SK-N-SH (cell line): ENCODE results near the gene BCAS3. TPM values are rescaled to one million over a fixed set of nuclear protein-coding genes. Genes with fewer than 3 reads are reported as not detected.
"Not testable (repeated sequence)": the region's sequence is repeated elsewhere in the genome, so short reads cannot be mapped to it uniquely, and the experiment has no call there.

Source experiments
- CTCF ChIA-PET: fragments of 300-600, 350-600 bp; formaldehyde crosslinking; extraction: SDS; loops from one replicate; lab custom pipeline; 2021; lab: Yijun Ruan, JAX
- POLR2A ChIA-PET: fragments of 350-600 bp; sonication (Branson Sonifier 250); formaldehyde crosslinking; extraction: SDS; loops from one replicate; lab custom pipeline; 2020; ENCODE audit warnings: antibody characterized with exemption, inconsistent platforms; lab: Yijun Ruan, JAX
- DNase-seq: peaks from one replicate; pipeline ENCODE4 v3.0.0; 2012
- H2AFZ ChIP-seq: fragments of 200-600 bp; sonication (generic); 2 replicates; pipeline ENCODE4 v1.8.1; 2016; ENCODE audit warnings: antibody characterized with exemption, mild to moderate bottlenecking, low read depth
- H3F3A ChIP-seq: fragments of 200-600 bp; sonication (generic); replicated peaks from 2 replicates; pipeline ENCODE3; 2016; ENCODE audit warnings: antibody characterized with exemption, mild to moderate bottlenecking; ENCODE audit not compliant: insufficient read depth
- H3K27ac ChIP-seq, 2 experiments: fragments of 200-500 bp in 1 of 2; fragments of 200-600 bp in 1 of 2; sonication (Bioruptor generic) in 1 of 2; sonication (generic), shearing (Covaris generic) in 1 of 2; 2 replicates each; pipeline versions ENCODE4 v1.5.1 to v1.6.1; 2014 to 2016; ENCODE audit warnings: low read depth in 2 of 2, inconsistent platforms in 1 of 2, low read length in 1 of 2, mild to moderate bottlenecking in 1 of 2, mixed read lengths in 1 of 2
- H3K27me3 ChIP-seq: fragments of 200-600 bp; sonication (generic), shearing (Covaris generic); 2 replicates; pipeline ENCODE4 v1.6.1; 2016; ENCODE audit warnings: mixed run types; ENCODE audit not compliant: insufficient read depth
- H3K36me3 ChIP-seq, 2 experiments: fragments of 200-500 bp in 1 of 2; fragments of 200-600 bp in 1 of 2; sonication (Bioruptor generic) in 1 of 2; sonication (generic) in 1 of 2; replicated peaks in 1 of 2; 2 replicates each; pipeline versions ENCODE3 to v1.5.1; 2014 to 2016; ENCODE audit warnings: low read length in 1 of 2, mild to moderate bottlenecking in 1 of 2; ENCODE audit not compliant: insufficient read depth in 2 of 2, control insufficient read depth in 1 of 2
- H3K4me1 ChIP-seq, 2 experiments: fragments of 200-500 bp in 1 of 2; fragments of 200-600 bp in 1 of 2; sonication (Bioruptor generic) in 1 of 2; sonication (generic), shearing (Covaris generic) in 1 of 2; 2 replicates each; pipeline versions ENCODE4 v1.5.1 to v1.6.1; 2014 to 2016; ENCODE audit warnings: low read depth in 1 of 2, low read length in 1 of 2, mixed run types in 1 of 2; ENCODE audit not compliant: insufficient read depth in 2 of 2, control insufficient read depth in 1 of 2
- H3K4me2 ChIP-seq: fragments of 200-600 bp; sonication (generic), shearing (Covaris generic); 2 replicates; pipeline ENCODE4 v1.6.1; 2017; ENCODE audit warnings: mixed run types
- H3K4me3 ChIP-seq, 2 experiments: fragments of 200-500 bp in 1 of 2; fragments of 200-600 bp in 1 of 2; sonication (Bioruptor generic) in 1 of 2; sonication (generic), shearing (Covaris generic) in 1 of 2; 2 replicates each; pipeline versions ENCODE4 v1.5.1 to v1.8.1; 2014 to 2016; ENCODE audit warnings: low read depth in 2 of 2, inconsistent platforms in 1 of 2, low read length in 1 of 2, mild to moderate bottlenecking in 1 of 2, mixed read lengths in 1 of 2, moderate library complexity in 1 of 2
- H3K79me2 ChIP-seq: fragments of 200-600 bp; sonication (generic); 2 replicates; pipeline ENCODE4 v1.8.1; 2017; ENCODE audit warnings: mild to moderate bottlenecking; ENCODE audit not compliant: insufficient read depth
- H3K9ac ChIP-seq: fragments of 200-600 bp; sonication (generic); 2 replicates; pipeline ENCODE4 v1.6.1; 2017; ENCODE audit warnings: mixed run types
- H3K9me2 ChIP-seq: fragments of 200-600 bp; sonication (generic); 2 replicates; pipeline ENCODE4 v1.6.1; 2017; ENCODE audit warnings: mixed run types
- H3K9me3 ChIP-seq: fragments of 200-600 bp; sonication (generic); 2 replicates; pipeline ENCODE4 v1.6.1; 2017; ENCODE audit warnings: mixed run types, mild to moderate bottlenecking, moderate library complexity
- H4K20me1 ChIP-seq: fragments of 200-600 bp; sonication (generic); 2 replicates; pipeline ENCODE4 v1.6.1; 2017; ENCODE audit warnings: mild to moderate bottlenecking, mixed run types; ENCODE audit not compliant: insufficient read depth
- CHD2 ChIP-seq: fragments of 150-350 bp; IDR thresholded peaks from 2 replicates; pipeline ENCODE4 v1.6.1; 2018; ENCODE audit warnings: low read length; ENCODE audit not compliant: partially characterized antibody
- EP300 ChIP-seq, 2 experiments: IDR thresholded peaks; 2 replicates each; pipeline versions ENCODE4 v1.4.0 to v1.6.1; 2012; ENCODE audit warnings: borderline replicate concordance in 1 of 2, low read depth in 1 of 2, low read length in 1 of 2
- EZH2phosphoT487 ChIP-seq: fragments of 200-600 bp; sonication (generic); IDR thresholded peaks from 2 replicates; pipeline ENCODE4 v1.6.1; 2017; ENCODE audit warnings: low read depth, mixed run types, mild to moderate bottlenecking, antibody characterized with exemption, moderate library complexity, borderline replicate concordance
- FOXM1 ChIP-seq: IDR thresholded peaks from 2 replicates; pipeline ENCODE4 v1.4.0; 2012; ENCODE audit warnings: low read depth, mild to moderate bottlenecking
- GABPA ChIP-seq: IDR thresholded peaks from 2 replicates; pipeline ENCODE4 v1.4.0; 2012; ENCODE audit warnings: low read depth, mild to moderate bottlenecking
- GATA2 ChIP-seq: sonication (generic); formaldehyde crosslinking; IDR thresholded peaks from 2 replicates; pipeline ENCODE4 v1.5.0; 2020; ENCODE audit warnings: mild to moderate bottlenecking, missing genetic modification reagents
- MAX ChIP-seq: IDR thresholded peaks from 2 replicates; pipeline ENCODE4 v1.4.0; 2012; ENCODE audit warnings: low read depth
- MEF2A ChIP-seq: IDR thresholded peaks from 2 replicates; pipeline ENCODE4 v1.4.0; 2012; ENCODE audit warnings: low read depth, borderline replicate concordance
- NFIC ChIP-seq: IDR thresholded peaks from 2 replicates; pipeline ENCODE4 v1.4.0; 2012; ENCODE audit warnings: borderline replicate concordance
- NRF1 ChIP-seq: IDR thresholded peaks from 2 replicates; pipeline ENCODE4 v1.6.1; 2012; ENCODE audit warnings: low read depth, mild to moderate bottlenecking, low read length
- POLR2AphosphoS5 ChIP-seq: IDR thresholded peaks from 2 replicates; pipeline ENCODE4 v1.6.1; 2012; ENCODE audit warnings: low read depth, low read length
- RAD21 ChIP-seq: IDR thresholded peaks from 2 replicates; pipeline ENCODE4 v1.6.1; 2012; ENCODE audit warnings: mild to moderate bottlenecking, low read length
- RCOR1 ChIP-seq: fragments of 150-350 bp; IDR thresholded peaks from 2 replicates; pipeline ENCODE4 v1.6.1; 2017; ENCODE audit warnings: antibody characterized with exemption, low read length
- REST ChIP-seq: IDR thresholded peaks from 2 replicates; pipeline ENCODE4 v1.6.1; 2012; ENCODE audit warnings: mild to moderate bottlenecking, low read depth, low read length, moderate library complexity
- RFX5 ChIP-seq: IDR thresholded peaks from 2 replicates; pipeline ENCODE4 v1.6.1; 2012; ENCODE audit warnings: mild to moderate bottlenecking, improper control_type of control experiment, low read length
- TCF12 ChIP-seq: IDR thresholded peaks from 2 replicates; pipeline ENCODE4 v1.4.0; 2012
- ZBTB33 ChIP-seq: IDR thresholded peaks from 2 replicates; pipeline ENCODE4 v1.4.0; 2012; ENCODE audit warnings: low read depth, borderline replicate concordance
- WGBS: methylation state at CpG from one replicate; pipeline ENCODE4 v1.1.6; 2017; ENCODE audit warnings: low lambda C conversion rate; 5-methylcytosine and 5-hydroxymethylcytosine counted together
- polyA plus RNA-seq, 3 experiments: library from polyadenylated mRNA; depleted of rRNA; stranded (reverse); fragments of >200 nt; gene quantifications; 2 replicates each; pipeline ENCODE4 v1.2.3, GENCODE V29; 2012
- TF ChIP-seq, protein P1 (sequence below): IDR thresholded peaks from 2 replicates; pipeline ENCODE4 v1.4.0; 2012; ENCODE audit warnings: low read depth, borderline replicate concordance

The BCAS3 gene
- polyA plus RNA-seq, 1 of the 3 experiments (the other 2 are of a cell fraction): 5.9 TPM

- TF ChIP-seq EP300 (IDR thresholded peaks at IDR 0.05; ENCODE audit: borderline replicate concordance in 1 of 2, low read depth in 1 of 2, low read length in 1 of 2): no peak
- TF ChIP-seq GATA2 (CRISPR knock-in tag): no peak
- TF ChIP-seq TCF12: no peak
- no peak for TF ChIP-seq ZBTB33
- no peak for TF ChIP-seq EZH2phosphoT487
- TF ChIP-seq GABPA: no peak
- TF ChIP-seq NRF1: no peak
- TF ChIP-seq RAD21: no peak
- TF ChIP-seq MEF2A: no peak
- TF ChIP-seq, protein P1, sequence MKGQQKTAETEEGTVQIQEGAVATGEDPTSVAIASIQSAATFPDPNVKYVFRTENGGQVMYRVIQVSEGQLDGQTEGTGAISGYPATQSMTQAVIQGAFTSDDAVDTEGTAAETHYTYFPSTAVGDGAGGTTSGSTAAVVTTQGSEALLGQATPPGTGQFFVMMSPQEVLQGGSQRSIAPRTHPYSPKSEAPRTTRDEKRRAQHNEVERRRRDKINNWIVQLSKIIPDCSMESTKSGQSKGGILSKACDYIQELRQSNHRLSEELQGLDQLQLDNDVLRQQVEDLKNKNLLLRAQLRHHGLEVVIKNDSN: no peak
Measured at GRCh38 chr17:60759756-60760155, 82.1 kb downstream of the BCAS3 start (continued).

- H3K4me1 ChIP-seq, H3K27ac ChIP-seq, H3K36me3 ChIP-seq, CTCF ChIA-PET, POLR2A ChIA-PET, H3F3A ChIP-seq, H3K4me2 ChIP-seq, H3K9ac ChIP-seq, DNase-seq, H3K9me3 ChIP-seq, H4K20me1 ChIP-seq, H3K79me2 ChIP-seq, H3K4me3 ChIP-seq, H3K9me2 ChIP-seq, H3K27me3 ChIP-seq, H2AFZ ChIP-seq: not testable (repeated sequence)
- 87% methylated on average over 6 of the region's 6 CpGs for WGBS
Measured at GRCh38 chr17:60761301-60761700, 83.7 kb downstream of the BCAS3 start.

GRCh38 chr17:60766778-60767190, 89.1 kb downstream of the BCAS3 start:
- CTCF ChIA-PET: no interaction called here
- TF ChIP-seq RCOR1 (no peak), RFX5 (no peak), POLR2AphosphoS5 (no peak), CHD2 (no peak), EZH2phosphoT487 (no peak), MEF2A (no peak), ZBTB33 (no peak), REST (no peak), NFIC (no peak), MAX (no peak), FOXM1 (no peak), GABPA (no peak)

More at GRCh38 chr17:60766778-60767190, 89.1 kb downstream of the BCAS3 start:
- no peak overlapping the region for H3K4me3 ChIP-seq
- no peaks in the 10 kb centered on the region for H3K9me2 ChIP-seq
- no peaks in the 10 kb centered on the region for H3K9me3 ChIP-seq
- no peak for DNase-seq
- H3K4me1 ChIP-seq: no peaks in the 10 kb centered on the region
- no peak overlapping the region for H3K27ac ChIP-seq
- POLR2A ChIA-PET: no interaction called here
- no peaks in the 10 kb centered on the region for H3F3A ChIP-seq
- WGBS: 92% methylated on average over 13 of the region's 13 CpGs
- H3K4me2 ChIP-seq: no peak overlapping the region
- H3K9ac ChIP-seq: no peak overlapping the region
- no peaks in the 10 kb centered on the region for H3K27me3 ChIP-seq
- no peaks in the 10 kb centered on the region for H3K36me3 ChIP-seq
- no peaks in the 10 kb centered on the region for H3K79me2 ChIP-seq
- H4K20me1 ChIP-seq: no peaks in the 10 kb centered on the region
- no peak overlapping the region for H2AFZ ChIP-seq
